IPS-18c (cell line): Measurements from ENCODE around the gene TPTE.
"Not testable (repeated sequence)": the region's sequence is repeated elsewhere in the genome, so short reads cannot be mapped to it uniquely, and the experiment has no call there.

Experiments
- H3K4me3 ChIP-seq: 2 replicates; pipeline ENCODE4 v1.7.0; 2013; ENCODE audit warnings: low read depth, mild to moderate bottlenecking, low read length, moderate library complexity; ENCODE audit not compliant: insufficient read depth
- H3K9me3 ChIP-seq: one replicate; pipeline ENCODE4 v1.6.1; 2013; ENCODE audit warnings: mild to moderate bottlenecking, low read length, moderate library complexity; ENCODE audit not compliant: control insufficient read depth, insufficient read depth

The TPTE gene

DNA sequence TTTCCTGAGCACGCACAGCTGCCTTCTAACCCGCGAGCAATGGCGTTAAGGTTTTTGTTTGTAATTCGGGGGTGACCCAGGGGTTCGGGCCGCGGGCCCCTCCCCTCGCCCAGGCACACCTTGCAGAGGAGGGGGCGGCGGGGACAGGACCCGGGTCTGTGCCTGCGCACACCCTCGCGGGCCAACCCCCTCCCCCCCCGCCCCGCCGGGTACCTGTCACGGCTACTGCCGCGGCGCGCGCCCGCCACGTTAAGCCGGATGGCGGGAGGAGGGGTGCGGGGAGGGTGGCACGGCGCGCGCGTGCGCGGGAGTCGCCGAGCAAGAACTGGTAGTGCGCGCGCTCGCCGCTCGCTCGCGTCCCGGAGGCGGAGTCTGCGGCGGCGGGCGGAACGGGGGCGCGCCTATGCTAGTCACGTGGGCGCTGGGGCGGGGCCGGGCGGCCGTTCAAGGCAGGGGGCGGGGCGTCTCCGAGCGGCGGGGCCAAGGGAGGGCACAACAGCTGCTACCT is at the start of gene TPTE:
TPTE (plus strand) TSS at position 493 of the 508 bp plus-strand sequence. CDS start 17,141 bp downstream, outside the sequence.
- Histone ChIP-seq H3K9me3 (peaks cover 18% of the 10 kb centered on the region), H3K4me3 (0 out of 2 replicates have a peak within 1 kb of the TSS, but pooled peaks have one; percentile 1)

DNA sequence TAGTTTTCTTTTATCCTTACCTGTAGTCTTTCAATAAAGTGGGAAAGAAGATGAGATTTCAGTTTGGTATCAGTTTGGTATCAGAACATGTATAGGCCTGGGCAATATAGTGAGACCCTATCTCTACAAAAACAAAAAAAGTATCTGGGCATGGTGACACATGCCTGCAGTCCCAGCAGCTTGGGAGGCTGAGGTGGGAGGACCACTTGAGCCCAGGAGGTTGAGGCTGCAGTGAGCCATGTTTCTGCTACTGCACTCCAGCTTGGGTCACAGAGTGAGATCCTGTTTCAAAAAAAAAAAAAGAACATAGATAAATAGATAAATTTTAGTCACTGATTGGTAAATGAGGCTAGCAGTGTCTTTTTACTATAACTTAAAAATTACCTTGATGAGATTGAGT is 49.4 kb upstream of the TPTE start:
- not testable (repeated sequence) for H3K4me3 ChIP-seq, H3K9me3 ChIP-seq

DNA sequence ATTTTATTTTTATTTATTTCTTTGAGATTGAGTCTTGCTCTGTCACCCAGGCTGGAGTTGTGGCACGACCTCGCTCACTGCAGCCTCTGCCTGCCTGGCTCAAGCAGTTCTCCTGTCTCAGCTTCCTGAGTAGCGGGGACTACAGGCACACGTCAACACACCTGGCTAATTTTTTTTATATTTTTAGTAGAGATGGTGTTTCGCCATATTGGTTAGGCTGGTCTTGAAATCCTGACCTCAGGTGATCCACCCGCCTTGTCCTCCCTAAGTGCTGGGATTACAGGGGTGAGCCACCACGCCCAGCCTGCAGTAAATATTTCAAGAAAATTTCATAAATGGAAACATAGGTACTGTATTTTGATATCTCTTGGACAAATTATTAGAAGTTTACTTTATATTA is 43.6 kb upstream of the TPTE start:
- not testable (repeated sequence) for H3K4me3 ChIP-seq, H3K9me3 ChIP-seq

DNA sequence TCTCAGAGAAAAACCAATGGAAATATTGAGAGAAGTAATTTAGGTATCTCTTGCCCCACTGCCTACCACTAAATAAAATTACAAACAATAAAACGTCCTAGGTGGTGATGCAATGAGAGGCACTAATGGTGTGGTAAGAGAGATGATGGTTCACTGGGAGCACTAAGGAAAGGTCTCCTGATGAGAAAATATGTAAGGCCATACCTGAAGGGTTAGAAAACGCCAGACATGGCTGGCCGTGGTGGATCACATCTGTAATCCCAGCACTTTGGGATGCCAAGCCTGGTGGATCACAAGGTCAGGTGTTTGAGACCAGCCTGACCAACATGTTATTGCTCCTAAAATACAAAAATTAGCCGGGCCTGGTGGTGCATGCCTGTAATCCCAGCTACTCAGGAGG is 41.5 kb upstream of the TPTE start:
- not testable (repeated sequence) for H3K4me3 ChIP-seq, H3K9me3 ChIP-seq

DNA sequence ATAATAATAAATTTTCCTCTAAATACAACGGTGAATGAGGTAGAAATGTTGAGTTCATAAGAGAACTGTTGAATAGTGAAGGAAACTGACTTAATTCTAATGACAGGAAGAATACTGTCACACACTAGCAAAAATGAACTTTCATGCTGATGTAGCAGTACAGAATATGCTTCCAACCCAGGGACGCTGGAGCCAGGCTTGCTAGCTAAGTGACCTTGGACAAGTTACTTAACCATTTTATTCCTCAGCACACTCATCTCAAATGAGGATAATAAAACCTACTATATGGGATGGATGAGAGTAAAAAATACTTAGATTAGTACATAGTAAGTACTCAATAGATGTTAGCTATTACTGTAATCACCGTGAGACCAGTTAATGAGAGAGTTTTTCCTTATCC is 36.5 kb upstream of the TPTE start:
- H3K9me3 ChIP-seq, H3K4me3 ChIP-seq: not testable (repeated sequence)

DNA sequence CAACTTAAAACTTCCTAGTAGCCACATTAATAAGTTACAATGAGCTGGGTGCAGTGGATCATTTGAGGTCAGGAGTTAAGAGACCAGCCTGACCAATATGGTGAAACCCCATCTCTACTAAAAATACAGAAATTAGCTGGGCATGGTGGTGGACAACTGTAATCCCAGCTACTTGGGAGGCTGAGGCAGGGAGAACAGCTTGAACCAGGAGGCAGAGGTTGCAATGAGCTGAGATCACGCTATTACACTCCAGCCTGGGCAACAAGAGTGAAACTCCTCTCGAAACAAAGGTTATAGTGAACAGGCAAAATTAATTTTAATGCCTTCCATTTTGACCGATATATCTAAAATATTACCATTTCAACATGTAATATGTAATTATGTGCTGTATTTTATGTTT is 30.9 kb upstream of the TPTE start:
- H3K4me3 ChIP-seq, H3K9me3 ChIP-seq: not testable (repeated sequence)

DNA sequence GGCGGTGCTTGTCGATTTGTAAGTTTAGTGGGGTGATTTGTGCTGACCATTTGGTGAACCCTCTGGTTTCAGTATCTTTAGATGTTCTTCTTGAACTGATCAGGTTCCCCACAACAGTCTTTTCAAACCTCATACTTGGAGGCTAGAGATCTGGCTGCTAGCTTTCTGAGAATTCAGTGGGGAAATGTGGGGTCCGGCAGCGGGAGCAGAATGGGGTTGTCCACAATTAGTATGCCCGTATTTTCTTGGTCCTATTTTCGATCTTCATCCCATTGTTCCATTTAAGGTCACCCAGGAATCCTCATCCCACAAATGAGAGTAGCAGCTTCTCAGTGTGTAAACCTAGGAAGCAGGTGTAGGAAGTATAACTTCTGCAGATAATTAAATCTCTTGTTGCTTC is 10.3 kb upstream of the TPTE start:
- 0 out of 2 replicates have a peak overlapping the region, but pooled peaks have one; percentile 9 for H3K4me3 ChIP-seq
- peaks cover 5% of the 10 kb centered on the region for H3K9me3 ChIP-seq

DNA sequence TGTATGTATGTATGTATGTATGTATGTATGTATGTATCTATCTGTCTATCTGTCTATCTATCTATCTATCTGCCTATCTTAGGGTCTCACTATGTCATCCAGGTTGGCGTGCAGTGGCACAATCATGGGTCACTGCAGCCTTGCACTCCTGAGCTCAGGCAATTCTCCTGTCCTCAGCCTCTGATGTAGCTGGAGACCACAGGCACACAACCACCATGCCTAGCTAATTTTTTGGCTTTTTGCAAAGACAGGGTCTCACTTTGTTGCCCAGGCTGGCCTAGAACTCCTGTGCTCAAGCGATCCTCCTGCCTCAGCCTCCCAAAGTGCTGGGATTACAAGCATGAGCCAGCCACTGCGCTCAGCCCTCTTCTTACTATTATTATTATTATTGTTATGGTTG is 4.5 kb upstream of the TPTE start:
- H3K4me3 ChIP-seq, result not testable (repeated sequence)
- peaks cover 16% of the 10 kb centered on the region for H3K9me3 ChIP-seq

DNA sequence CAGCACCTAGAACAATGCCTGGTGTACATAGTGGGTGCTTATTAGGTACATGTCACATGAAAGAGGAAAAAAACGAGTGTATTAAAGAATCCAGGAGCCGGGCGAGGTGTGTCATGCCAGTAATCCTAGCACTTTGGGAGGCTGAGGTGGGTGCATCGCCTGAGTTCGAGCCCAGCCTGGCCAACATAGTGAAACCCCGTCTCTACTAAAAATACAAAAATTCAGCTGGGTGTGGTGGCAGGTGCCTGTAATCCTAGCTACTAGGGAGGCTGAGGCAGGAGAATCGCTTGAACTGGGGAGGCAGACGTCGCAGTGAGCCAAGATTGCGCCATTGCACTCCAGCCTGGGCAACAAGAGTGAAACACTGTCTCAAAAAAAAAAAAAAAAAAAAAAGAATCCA is 3.5 kb upstream of the TPTE start:
- H3K9me3 ChIP-seq, result peaks cover 12% of the 10 kb centered on the region
- H3K4me3 ChIP-seq, result not testable (repeated sequence)

DNA sequence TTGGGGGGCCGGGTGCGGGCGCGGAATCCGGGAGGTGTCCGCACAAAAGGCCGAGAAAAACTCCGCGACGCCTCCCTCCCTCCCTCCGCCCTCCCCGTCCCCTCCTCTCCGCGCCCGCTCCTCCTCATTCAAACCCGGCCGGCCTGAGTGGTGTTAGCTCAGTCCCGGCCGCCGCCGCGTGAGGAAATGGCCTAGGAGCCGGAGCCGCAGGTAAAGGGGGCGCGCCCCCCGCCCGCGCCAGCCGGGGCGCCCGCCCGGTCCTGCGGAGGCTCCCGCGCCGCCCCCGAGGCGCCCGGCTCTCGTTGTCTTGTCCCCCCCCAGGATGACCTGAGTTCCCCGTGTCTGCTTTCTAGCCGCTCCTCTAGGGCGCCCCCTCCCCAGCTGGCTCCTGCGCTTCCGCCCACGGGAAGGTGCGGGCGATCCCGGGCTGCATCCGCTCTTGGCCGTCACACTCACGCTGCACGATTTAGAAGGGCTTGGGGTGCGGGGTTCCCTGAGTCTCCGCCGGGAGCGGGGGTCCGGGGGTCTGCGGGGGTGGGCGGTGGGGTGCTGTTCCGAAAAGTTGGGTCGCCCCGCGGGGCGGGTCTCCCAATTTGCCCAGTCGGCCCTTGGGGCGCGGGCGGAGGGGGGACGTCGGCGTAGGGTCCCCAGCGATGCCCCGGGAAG is 585 bp downstream of the TPTE start:
- H3K9me3 ChIP-seq, result peaks cover 18% of the 10 kb centered on the region
- H3K4me3 ChIP-seq, result not testable (repeated sequence)

DNA sequence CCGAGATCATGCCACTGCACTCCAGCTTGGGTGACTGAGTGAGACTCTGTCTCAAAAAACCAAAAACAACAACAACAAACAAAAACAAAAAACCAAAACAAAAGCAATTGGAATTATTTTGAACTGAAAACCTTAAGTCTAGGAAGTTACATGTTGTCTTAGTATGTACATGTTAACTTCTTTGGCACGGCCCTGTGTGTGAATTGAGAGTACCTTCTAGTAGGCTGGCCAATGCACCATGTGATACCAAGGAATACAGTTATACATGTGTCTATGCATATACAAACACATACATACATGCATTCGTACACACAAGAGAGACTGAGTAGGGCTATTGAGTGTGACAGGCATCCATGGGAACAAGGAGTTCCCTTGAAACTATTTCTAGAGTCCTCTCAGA is 18.6 kb downstream of the TPTE start:
- Histone ChIP-seq H3K4me3 (no peak overlapping the region), H3K9me3 (peaks cover 22% of the 10 kb centered on the region)

DNA sequence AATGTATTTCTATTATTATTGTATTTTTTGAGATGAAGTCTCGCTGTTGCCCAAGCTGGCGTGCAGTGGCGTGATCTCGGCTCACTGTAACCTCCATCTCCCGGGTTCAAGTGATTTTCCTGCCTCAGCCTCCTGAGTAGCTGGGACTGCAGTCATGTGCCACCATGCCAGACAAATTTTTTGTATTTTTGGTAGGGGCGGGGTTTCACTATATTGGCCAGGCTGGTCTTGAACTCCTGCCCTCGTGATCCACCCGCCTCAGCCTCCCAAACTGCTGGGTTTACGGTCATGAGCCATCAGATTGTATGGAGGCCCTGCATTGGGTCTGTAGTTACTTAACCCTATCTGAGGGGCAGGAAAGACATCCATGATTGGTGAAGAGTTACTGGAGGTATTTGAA is 23.0 kb downstream of the TPTE start:
- H3K4me3 ChIP-seq, result not testable (repeated sequence)
- peaks cover 12% of the 10 kb centered on the region for H3K9me3 ChIP-seq

DNA sequence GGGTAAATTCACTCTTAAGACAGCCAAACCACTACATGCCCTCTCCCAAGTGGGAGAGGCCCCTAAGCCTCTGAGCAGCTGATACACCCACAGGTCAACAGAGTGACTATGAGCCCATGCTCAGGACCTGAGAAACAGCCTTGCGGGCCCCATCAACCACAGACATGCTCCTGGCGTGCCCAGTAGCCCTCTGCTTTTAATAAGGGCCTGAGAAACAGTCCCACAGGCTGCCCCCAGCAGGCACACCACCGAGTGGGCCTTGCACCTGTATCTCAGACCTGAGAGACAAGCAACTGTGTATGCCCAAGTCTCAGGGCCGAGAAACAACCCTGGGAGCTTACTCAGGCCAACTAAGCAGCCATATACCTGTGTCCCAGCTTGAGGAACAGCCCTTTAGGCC is 26.5 kb downstream of the TPTE start:
- not testable (repeated sequence) for H3K4me3 ChIP-seq

DNA sequence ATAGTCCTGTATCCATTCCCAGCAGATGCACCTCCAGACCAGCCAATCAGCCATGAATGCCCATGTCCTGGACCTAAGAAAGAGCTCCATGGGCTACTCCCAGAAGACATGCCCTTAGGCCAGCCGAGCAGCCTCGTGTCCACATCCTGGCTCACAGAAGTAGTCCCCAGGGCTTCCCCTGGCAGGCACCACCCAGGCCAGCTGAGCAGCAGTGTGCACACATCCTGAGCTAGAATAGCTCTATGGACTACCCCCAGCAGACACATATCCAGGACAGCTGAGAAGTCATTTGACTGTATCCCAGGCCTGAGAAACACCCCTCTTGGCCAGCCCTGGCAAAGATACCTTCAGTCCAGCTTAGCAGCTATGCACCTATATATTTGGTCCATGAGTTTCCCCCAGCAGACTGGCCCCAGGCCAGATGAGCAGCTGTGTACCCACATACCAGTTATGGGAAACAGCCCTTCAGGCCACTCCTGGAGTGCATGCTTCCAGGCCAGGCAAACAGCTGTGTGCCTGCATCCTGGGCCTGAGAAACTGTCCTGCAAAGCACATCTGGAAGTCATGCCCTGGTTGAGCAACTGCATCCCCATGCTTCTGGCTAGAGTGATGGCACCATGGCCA is 27.1 kb downstream of the TPTE start:
- not testable (repeated sequence) for H3K4me3 ChIP-seq, H3K9me3 ChIP-seq

More for the DNA sequence above, 26.5 kb downstream of the TPTE start:
- not testable (repeated sequence) for H3K9me3 ChIP-seq

DNA sequence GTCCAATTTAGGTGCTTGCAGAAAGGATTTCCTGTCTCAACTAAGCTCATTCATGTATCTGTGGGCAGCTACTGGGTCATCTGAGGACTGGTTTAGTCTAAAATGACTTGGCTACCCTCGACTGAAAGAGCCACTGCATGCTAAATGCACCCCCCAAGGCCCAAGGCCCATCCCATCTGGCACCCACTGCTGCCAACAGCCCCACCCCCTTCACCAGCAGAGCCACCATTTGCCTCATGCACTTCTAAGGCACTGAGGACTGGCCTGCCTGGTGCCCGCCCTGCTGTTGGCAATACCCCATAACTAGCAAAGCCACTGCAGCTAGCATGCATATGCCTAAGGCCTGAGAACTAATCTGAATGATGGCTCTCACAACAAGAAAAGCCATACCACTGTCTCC is 49.4 kb downstream of the TPTE start:
- H3K9me3 ChIP-seq, result peaks cover 30% of the 10 kb centered on the region
- not testable (repeated sequence) for H3K4me3 ChIP-seq

DNA sequence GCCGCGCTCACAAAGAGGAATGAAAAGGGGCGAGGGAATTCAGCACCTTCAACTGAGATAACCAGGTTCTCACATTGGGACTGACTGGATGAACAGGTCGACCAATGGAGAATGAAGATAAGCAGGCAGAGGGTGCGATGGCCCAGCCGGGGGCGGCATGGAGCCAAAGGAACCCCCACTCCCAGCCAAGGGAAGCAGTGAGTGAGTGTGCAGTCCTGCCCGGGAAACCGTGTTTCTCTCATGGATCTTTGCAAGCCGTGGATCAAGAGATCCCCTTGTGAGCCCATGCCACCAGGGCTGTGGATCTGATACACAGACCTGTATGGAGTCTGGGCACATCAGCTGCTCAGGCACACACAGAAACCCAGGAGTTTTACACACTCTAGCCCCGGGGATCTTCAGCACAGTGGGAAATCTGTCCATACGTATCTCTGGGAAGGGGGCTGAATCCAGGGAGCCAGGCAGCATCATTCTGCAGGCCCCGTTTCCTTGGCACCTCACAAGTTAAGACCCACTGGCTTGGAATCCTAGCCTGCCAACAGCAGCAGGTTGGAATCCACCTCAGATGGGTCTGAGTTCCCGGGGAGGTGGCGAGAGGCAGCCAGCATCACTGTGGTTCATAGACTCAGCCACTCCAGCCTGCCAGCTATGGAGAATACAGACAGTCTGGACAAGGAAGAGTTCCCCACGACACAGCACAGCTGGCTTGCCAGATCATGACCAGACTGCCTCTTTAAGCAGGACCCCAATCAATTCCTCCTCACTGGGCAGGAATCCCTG is 53.3 kb downstream of the TPTE start:
- peaks cover 29% of the 10 kb centered on the region for H3K9me3 ChIP-seq
- H3K4me3 ChIP-seq, result peak overlapping the region; percentile 3; the same call in 1 of the 2 replicates

DNA sequence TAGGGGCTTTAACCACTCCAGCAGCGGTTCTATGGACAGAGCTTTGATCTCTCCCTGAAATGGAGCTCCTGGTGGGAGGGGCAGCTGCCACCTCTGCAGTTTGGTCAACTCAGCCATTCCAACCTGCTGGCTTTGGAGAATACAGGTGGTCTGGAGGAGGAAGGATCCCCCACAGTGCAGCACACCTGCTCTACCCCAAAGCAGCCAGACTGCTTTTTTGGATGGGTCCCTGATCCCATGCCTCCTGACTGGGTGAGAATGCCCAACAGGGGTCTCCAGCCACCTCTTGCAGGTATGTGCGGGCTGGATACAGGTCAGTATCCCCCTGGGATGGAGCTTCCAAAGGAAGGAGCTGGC is 53.9 kb downstream of the TPTE start:
- H3K9me3 ChIP-seq, result peaks cover 25% of the 10 kb centered on the region
- no peak overlapping the region for H3K4me3 ChIP-seq

DNA sequence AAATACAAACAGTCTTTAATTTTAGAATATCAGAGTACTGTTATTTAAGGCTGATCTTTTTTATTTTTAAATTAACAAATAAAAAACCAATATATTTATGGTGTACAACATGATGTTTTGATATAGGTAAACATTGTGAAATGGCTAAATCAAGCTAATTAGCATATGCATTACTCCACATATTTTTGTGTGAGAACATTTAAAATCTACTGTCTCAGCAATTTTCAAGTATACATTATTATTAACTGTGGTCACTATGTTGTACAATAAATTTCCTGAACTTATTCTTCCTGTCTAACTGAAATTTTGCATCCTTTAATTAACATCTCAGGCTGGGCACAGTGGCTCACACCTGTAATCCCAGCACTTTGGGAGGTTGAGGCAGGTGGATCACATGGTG is 57.5 kb downstream of the TPTE start:
- not testable (repeated sequence) for H3K4me3 ChIP-seq
- peaks cover 19% of the 10 kb centered on the region for H3K9me3 ChIP-seq
